Astrocyte of the cerebellum (primary cell): Measurements from ENCODE around the gene SMPD3.

Experiments
- DNase-seq: peaks from one replicate; pipeline ENCODE4 v3.0.0-alpha.2; 2011; ENCODE audit warnings: low read depth
- H3K4me3 ChIP-seq: 2 replicates; pipeline ENCODE4 v1.5.1; 2011; ENCODE audit warnings: mild to moderate bottlenecking, low read depth, low read length, moderate library complexity
- CTCF ChIP-seq: IDR thresholded peaks from 2 replicates; pipeline ENCODE4 v1.5.1; 2012; ENCODE audit warnings: low read length, low read depth, moderate library complexity, mild to moderate bottlenecking; ENCODE audit errors: missing control alignments
- in situ Hi-C: cut with HindIII; loops from 2 replicates; pipeline ENCODE4 v1.10.0; 2017; ENCODE audit warnings: low sequenced_read_pairs

The SMPD3 gene

GRCh38 chr16:68367891-68368290 lies 80.4 kb downstream of the SMPD3 start:
- no peak for TF ChIP-seq CTCF
- no peak for DNase-seq
- in situ Hi-C loops = no loop called here
- no peak overlapping the region for H3K4me3 ChIP-seq

- H3K4me3 ChIP-seq = no peak overlapping the region
- in situ Hi-C loops = no loop called here
- no peak for DNase-seq
- TF ChIP-seq CTCF = no peak
Observed at GRCh38 chr16:68367440-68367839, 80.9 kb downstream of the SMPD3 start.

GRCh38 chr16:68367030-68367429 lies 81.3 kb downstream of the SMPD3 start:
- no peak for TF ChIP-seq CTCF
- no peak for DNase-seq
- H3K4me3 ChIP-seq = no peak overlapping the region
- in situ Hi-C loops = no loop called here

- TF ChIP-seq CTCF = no peak
- DNase-seq = no peak
- in situ Hi-C loops = no loop called here
- no peak overlapping the region for H3K4me3 ChIP-seq
Observed at GRCh38 chr16:68366062-68366461, 82.2 kb downstream of the SMPD3 start.

GRCh38 chr16:68365167-68365817 lies 83.0 kb downstream of the SMPD3 start:
- TF ChIP-seq CTCF = no peak
- no peak overlapping the region for H3K4me3 ChIP-seq
- no peak for DNase-seq
- in situ Hi-C loops = no loop called here

- in situ Hi-C loops = no loop called here
- peak; percentile 13 for TF ChIP-seq CTCF
- no peak for DNase-seq
- H3K4me3 ChIP-seq = no peak overlapping the region
Observed at GRCh38 chr16:68364561-68364998, 83.7 kb downstream of the SMPD3 start.
